Measurements from ENCODE around the gene PITPNC1.

PITPNC1 gene

GRCh38 chr17:67458203-67458602 lies 81.1 kb downstream of the PITPNC1 start:
- no peak overlapping the region for H3K4me3 ChIP-seq (replicated peaks; ENCODE audit: low read depth, low read length)
- no peaks in the 10 kb centered on the region for H3K27me3 ChIP-seq (replicated peaks; ENCODE audit: control insufficient read depth, insufficient read depth, low read length)
- no peaks in the 10 kb centered on the region; the same call in 1 of the 2 replicates for H3K36me3 ChIP-seq (ENCODE audit: control insufficient read depth, insufficient read depth, low read length)
- DNase-seq (ENCODE audit: extremely low read depth, insufficient read length) = no peak
- no peak for TF ChIP-seq CTCF (IDR thresholded peaks at IDR 0.05; ENCODE audit: insufficient read depth, low read length, poor library complexity, severe bottlenecking)

GRCh38 chr17:67459985-67460384 lies 82.9 kb downstream of the PITPNC1 start:
- no peaks in the 10 kb centered on the region for H3K27me3 ChIP-seq (replicated peaks; ENCODE audit: control insufficient read depth, insufficient read depth, low read length)
- TF ChIP-seq CTCF (IDR thresholded peaks at IDR 0.05; ENCODE audit: insufficient read depth, low read length, poor library complexity, severe bottlenecking) = no peak
- no peak for DNase-seq (ENCODE audit: extremely low read depth, insufficient read length)
- no peak overlapping the region for H3K4me3 ChIP-seq (replicated peaks; ENCODE audit: low read depth, low read length)
- no peaks in the 10 kb centered on the region; the same call in 1 of the 2 replicates for H3K36me3 ChIP-seq (ENCODE audit: control insufficient read depth, insufficient read depth, low read length)

- no peaks in the 10 kb centered on the region; the same call in 1 of the 2 replicates for H3K36me3 ChIP-seq (ENCODE audit: control insufficient read depth, insufficient read depth, low read length)
- no peak for TF ChIP-seq CTCF (IDR thresholded peaks at IDR 0.05; ENCODE audit: insufficient read depth, low read length, poor library complexity, severe bottlenecking)
- DNase-seq (ENCODE audit: extremely low read depth, insufficient read length) = no peak
- H3K27me3 ChIP-seq (replicated peaks; ENCODE audit: control insufficient read depth, insufficient read depth, low read length) = no peaks in the 10 kb centered on the region
- no peak overlapping the region for H3K4me3 ChIP-seq (replicated peaks; ENCODE audit: low read depth, low read length)
Measured at GRCh38 chr17:67461228-67461780, 84.2 kb downstream of the PITPNC1 start.

DNA sequence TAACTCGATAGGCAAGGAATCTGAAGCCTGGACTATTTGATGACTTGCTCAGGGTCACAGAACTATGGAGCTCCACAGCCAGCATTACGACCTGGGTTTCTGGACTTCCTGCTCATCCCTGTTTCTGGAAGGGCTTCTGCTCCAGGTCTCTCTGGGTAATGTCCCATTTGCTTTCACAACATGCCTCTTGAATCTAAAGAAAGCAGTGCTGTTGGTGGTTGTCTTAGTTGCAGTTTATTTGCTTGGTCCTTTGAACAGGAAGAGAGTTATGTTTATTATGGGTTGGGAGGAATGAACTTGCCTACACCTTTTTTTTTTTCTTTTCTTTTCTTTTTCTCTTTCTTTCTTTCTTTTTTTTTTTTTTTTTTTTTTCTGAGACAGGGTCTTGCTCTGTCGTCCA lies 84.8 kb downstream of the PITPNC1 start:
- H3K36me3 ChIP-seq (ENCODE audit: control insufficient read depth, insufficient read depth, low read length) = no peaks in the 10 kb centered on the region; the same call in 1 of the 2 replicates
- no peak for TF ChIP-seq CTCF (IDR thresholded peaks at IDR 0.05; ENCODE audit: insufficient read depth, low read length, poor library complexity, severe bottlenecking)
- no peak overlapping the region for H3K4me3 ChIP-seq (replicated peaks; ENCODE audit: low read depth, low read length)
- DNase-seq (ENCODE audit: extremely low read depth, insufficient read length) = no peak
- no peaks in the 10 kb centered on the region for H3K27me3 ChIP-seq (replicated peaks; ENCODE audit: control insufficient read depth, insufficient read depth, low read length)

- no peak for TF ChIP-seq CTCF (IDR thresholded peaks at IDR 0.05; ENCODE audit: insufficient read depth, low read length, poor library complexity, severe bottlenecking)
- Histone ChIP-seq H3K4me3 (replicated peaks; ENCODE audit: low read depth, low read length) (no peak overlapping the region), H3K27me3 (replicated peaks; ENCODE audit: control insufficient read depth, insufficient read depth, low read length) (no peaks in the 10 kb centered on the region), H3K36me3 (ENCODE audit: control insufficient read depth, insufficient read depth, low read length) (no peaks in the 10 kb centered on the region)
- no peak for DNase-seq (ENCODE audit: extremely low read depth, insufficient read length)
Measured at GRCh38 chr17:67466251-67466796, 89.2 kb downstream of the PITPNC1 start.
